Epithelial cell of prostate (primary cell): ENCODE data around the gene ZNF236.

Source experiments
- DNase-seq: peaks from one replicate; pipeline ENCODE4 v3.0.0-alpha.2; 2011; ENCODE audit warnings: low read depth, low spot score
- H3K27ac ChIP-seq: fragments of 450-650 bp; 2 replicates; pipeline ENCODE4 v1.5.1; 2017; ENCODE audit warnings: mild to moderate bottlenecking

ZNF236 gene

GRCh38 chr18:76819411-76820136 is 2.8 kb upstream of the ZNF236 start:
- H3K27ac ChIP-seq, result no peak overlapping the region
- no peak for DNase-seq

- peak overlapping the region; percentile 85 for H3K27ac ChIP-seq
- no peak for DNase-seq
Measured at GRCh38 chr18:76821356-76821874, 942 bp upstream of the ZNF236 start.

GRCh38 chr18:76821875-76822505 is 367 bp upstream of the ZNF236 start:
- peak overlapping the region; percentile 85 for H3K27ac ChIP-seq
- DNase-seq, result no peak

GRCh38 chr18:76823161-76823538 is 793 bp downstream of the ZNF236 start:
- H3K27ac ChIP-seq, result peak overlapping the region; percentile 85
- no peak for DNase-seq

- H3K27ac ChIP-seq, result no peak overlapping the region
- DNase-seq, result no peak
Measured at GRCh38 chr18:76823587-76824011, 1.2 kb downstream of the ZNF236 start.

GRCh38 chr18:76824145-76824676 is 1.9 kb downstream of the ZNF236 start:
- DNase-seq, result no peak
- H3K27ac ChIP-seq, result no peak overlapping the region

- DNase-seq, result no peak
- H3K27ac ChIP-seq, result no peak overlapping the region
Measured at GRCh38 chr18:76824754-76825153, 2.4 kb downstream of the ZNF236 start.

GRCh38 chr18:76827205-76828200 is 5.1 kb downstream of the ZNF236 start:
- no peak overlapping the region for H3K27ac ChIP-seq
- DNase-seq, result no peak

GRCh38 chr18:76834379-76834778 is 12.0 kb downstream of the ZNF236 start:
- no peak overlapping the region for H3K27ac ChIP-seq
- no peak for DNase-seq

- DNase-seq, result no peak
- H3K27ac ChIP-seq, result no peak overlapping the region
Measured at GRCh38 chr18:76835380-76835779, 13.0 kb downstream of the ZNF236 start.

- DNase-seq, result no peak
- H3K27ac ChIP-seq, result no peak overlapping the region
Measured at GRCh38 chr18:76837071-76837470, 14.7 kb downstream of the ZNF236 start.

GRCh38 chr18:76838182-76838581 is 15.8 kb downstream of the ZNF236 start:
- no peak for DNase-seq

GRCh38 chr18:76839086-76839794 is 16.9 kb downstream of the ZNF236 start:
- DNase-seq, result no peak
- H3K27ac ChIP-seq, result no peak overlapping the region

More at GRCh38 chr18:76838182-76838581, 15.8 kb downstream of the ZNF236 start:
- no peak overlapping the region for H3K27ac ChIP-seq

GRCh38 chr18:76842837-76843530 is 20.6 kb downstream of the ZNF236 start:
- no peak for DNase-seq
- H3K27ac ChIP-seq, result no peak overlapping the region

- DNase-seq, result no peak
- no peak overlapping the region for H3K27ac ChIP-seq
Measured at GRCh38 chr18:76844144-76844543, 21.8 kb downstream of the ZNF236 start.

GRCh38 chr18:76844742-76845477 is 22.6 kb downstream of the ZNF236 start:
- no peak overlapping the region for H3K27ac ChIP-seq
- no peak for DNase-seq

- no peak overlapping the region for H3K27ac ChIP-seq
- DNase-seq, result no peak
Measured at GRCh38 chr18:76846217-76846616, 23.9 kb downstream of the ZNF236 start.

- DNase-seq, result no peak
- no peak overlapping the region for H3K27ac ChIP-seq
Measured at GRCh38 chr18:76847916-76848315, 25.6 kb downstream of the ZNF236 start.
